Measurements from ENCODE around the gene MGRN1. TPM values are rescaled to one million over a fixed set of nuclear protein-coding genes. Genes with fewer than 3 reads are reported as not detected.

The MGRN1 gene
- total RNA-seq, 1 experiment from 2014 or later = 22.7 TPM

GRCh38 chr16:4626396-4626795, 1.8 kb downstream of the MGRN1 start:
- ATAC-seq (no peak), DNase-seq (no peak)
- POLR2A ChIA-PET (ENCODE audit: unreplicated experiment) = interaction anchor here (0.6 to 0.7 kb wide), 2 partner anchors 750 to 1607 kb away, joined by 3 to 14 read pairs; partner anchors contain the start of gene TNFRSF12A
- no peak overlapping the region for H3K27ac ChIP-seq (ENCODE audit: low read length)
- intact Hi-C loops (cut with micrococcal nuclease) = no loop called here
- 0 out of 2 replicates have a peak, but pooled peaks cover 8% of the 10 kb centered on the region for H4K20me1 ChIP-seq (ENCODE audit: low read length)
- peaks cover 59% of the 10 kb centered on the region for H3K79me2 ChIP-seq (ENCODE audit: low read length)
- H3F3A ChIP-seq (ENCODE audit: low read length, unreplicated experiment) = no peaks in the 10 kb centered on the region
- H3K9me3 ChIP-seq (ENCODE audit: low read length) = peaks cover 6% of the 10 kb centered on the region
- H3K36me3 ChIP-seq (ENCODE audit: low read depth, low read length) = peaks cover 8% of the 10 kb centered on the region; the same call in 1 of the 2 replicates
- H2AFZ ChIP-seq (ENCODE audit: low read length) = no peak overlapping the region
- peaks cover 13% of the 10 kb centered on the region for H3K4me1 ChIP-seq (ENCODE audit: insufficient read depth, low read length)
- TF ChIP-seq EZH2phosphoT487 (IDR thresholded peaks at IDR 0.05; ENCODE audit: borderline replicate concordance, low read length) (no peak), CTCF (conservative IDR thresholded peaks at IDR 0.05; ENCODE audit: low read depth, low read length) (no peak), EZH2 (IDR thresholded peaks at IDR 0.05; ENCODE audit: low read length, unreplicated experiment) (no peak)
- H3K4me2 ChIP-seq (ENCODE audit: low read length) = peak overlapping the region; percentile 83
- BruUV-seq (replicated peaks) = no TSS peak
- CTCF ChIA-PET = no interaction called here
- peak overlapping the region; percentile 92; the same call in 1 of the 2 replicates for H3K9ac ChIP-seq (ENCODE audit: low read length)
- no peaks in the 10 kb centered on the region for H3K9me2 ChIP-seq (replicated peaks; ENCODE audit: low read length)
- peak overlapping the region; percentile 93 for H3K4me3 ChIP-seq (ENCODE audit: low read length)
- H3K27me3 ChIP-seq (ENCODE audit: low read length) = no peaks in the 10 kb centered on the region

GRCh38 chr16:4628283-4628682, 3.7 kb downstream of the MGRN1 start:
- Histone ChIP-seq H3K4me2 (ENCODE audit: low read length) (no peak overlapping the region), H3K9me3 (ENCODE audit: low read length) (peaks cover 10% of the 10 kb centered on the region), H3K36me3 (ENCODE audit: low read depth, low read length) (peaks cover 8% of the 10 kb centered on the region; the same call in 1 of the 2 replicates), H3K4me3 (ENCODE audit: low read length) (no peak overlapping the region), H3K4me1 (ENCODE audit: insufficient read depth, low read length) (peaks cover 13% of the 10 kb centered on the region), H3K79me2 (ENCODE audit: low read length) (peaks cover 77% of the 10 kb centered on the region), H3K27ac (ENCODE audit: low read length) (no peak overlapping the region), H3F3A (ENCODE audit: low read length, unreplicated experiment) (no peaks in the 10 kb centered on the region), H3K9me2 (replicated peaks; ENCODE audit: low read length) (no peaks in the 10 kb centered on the region), H2AFZ (ENCODE audit: low read length) (no peak overlapping the region), H3K9ac (ENCODE audit: low read length) (no peak overlapping the region), H4K20me1 (ENCODE audit: low read length) (0 out of 2 replicates have a peak, but pooled peaks cover 8% of the 10 kb centered on the region), H3K27me3 (ENCODE audit: low read length) (no peaks in the 10 kb centered on the region)
- intact Hi-C loops (cut with micrococcal nuclease) = no loop called here
- BruUV-seq (replicated peaks) = no TSS peak
- CTCF ChIA-PET = no interaction called here
- no peak for TF ChIP-seq EZH2 (IDR thresholded peaks at IDR 0.05; ENCODE audit: low read length, unreplicated experiment)
- TF ChIP-seq CTCF (conservative IDR thresholded peaks at IDR 0.05; ENCODE audit: low read depth, low read length) = no peak
- no peak for TF ChIP-seq EZH2phosphoT487 (IDR thresholded peaks at IDR 0.05; ENCODE audit: borderline replicate concordance, low read length)
- DNase-seq (no peak), ATAC-seq (no peak)
- POLR2A ChIA-PET (ENCODE audit: unreplicated experiment) = no interaction called here

GRCh38 chr16:4631444-4631843, 6.8 kb downstream of the MGRN1 start:
- no peak overlapping the region for H3K27ac ChIP-seq (ENCODE audit: low read length)
- peaks cover 10% of the 10 kb centered on the region for H3K9me3 ChIP-seq (ENCODE audit: low read length)
- no peak overlapping the region for H3K9ac ChIP-seq (ENCODE audit: low read length)
- no peak overlapping the region for H3K4me2 ChIP-seq (ENCODE audit: low read length)
- ChIA-PET CTCF (no interaction called here), POLR2A (ENCODE audit: unreplicated experiment) (no interaction called here)
- BruUV-seq (replicated peaks) = no TSS peak
- no peaks in the 10 kb centered on the region for H3K27me3 ChIP-seq (ENCODE audit: low read length)
- H3K4me3 ChIP-seq (ENCODE audit: low read length) = no peak overlapping the region
- no peak overlapping the region for H2AFZ ChIP-seq (ENCODE audit: low read length)
- no peak for ATAC-seq
- H3K79me2 ChIP-seq (ENCODE audit: low read length) = peaks cover 79% of the 10 kb centered on the region
- H3K9me2 ChIP-seq (replicated peaks; ENCODE audit: low read length) = no peaks in the 10 kb centered on the region
- no peak for DNase-seq
- intact Hi-C loops (cut with micrococcal nuclease) = no loop called here
- H3K4me1 ChIP-seq (ENCODE audit: insufficient read depth, low read length) = peaks cover 2% of the 10 kb centered on the region; the same call in 1 of the 2 replicates
- 0 out of 2 replicates have a peak, but pooled peaks cover under 1% of the 10 kb centered on the region for H4K20me1 ChIP-seq (ENCODE audit: low read length)
- no peak for TF ChIP-seq EZH2 (IDR thresholded peaks at IDR 0.05; ENCODE audit: low read length, unreplicated experiment)
- no peak for TF ChIP-seq EZH2phosphoT487 (IDR thresholded peaks at IDR 0.05; ENCODE audit: borderline replicate concordance, low read length)
- no peak for TF ChIP-seq CTCF (conservative IDR thresholded peaks at IDR 0.05; ENCODE audit: low read depth, low read length)
- peaks cover 8% of the 10 kb centered on the region; the same call in 1 of the 2 replicates for H3K36me3 ChIP-seq (ENCODE audit: low read depth, low read length)
- H3F3A ChIP-seq (ENCODE audit: low read length, unreplicated experiment) = no peaks in the 10 kb centered on the region
